ENCODE measurements around the gene SLC41A2. TPM values are rescaled to one million over a fixed set of nuclear protein-coding genes. Genes with fewer than 3 reads are reported as not detected.

The SLC41A2 gene
- total and polyA plus RNA-seq, 10 of the 15 experiments (the other 5 are each of a cell fraction or from before 2014, with no cell fraction given), result 3.5 to 19.0 (median 11.3) TPM

DNA sequence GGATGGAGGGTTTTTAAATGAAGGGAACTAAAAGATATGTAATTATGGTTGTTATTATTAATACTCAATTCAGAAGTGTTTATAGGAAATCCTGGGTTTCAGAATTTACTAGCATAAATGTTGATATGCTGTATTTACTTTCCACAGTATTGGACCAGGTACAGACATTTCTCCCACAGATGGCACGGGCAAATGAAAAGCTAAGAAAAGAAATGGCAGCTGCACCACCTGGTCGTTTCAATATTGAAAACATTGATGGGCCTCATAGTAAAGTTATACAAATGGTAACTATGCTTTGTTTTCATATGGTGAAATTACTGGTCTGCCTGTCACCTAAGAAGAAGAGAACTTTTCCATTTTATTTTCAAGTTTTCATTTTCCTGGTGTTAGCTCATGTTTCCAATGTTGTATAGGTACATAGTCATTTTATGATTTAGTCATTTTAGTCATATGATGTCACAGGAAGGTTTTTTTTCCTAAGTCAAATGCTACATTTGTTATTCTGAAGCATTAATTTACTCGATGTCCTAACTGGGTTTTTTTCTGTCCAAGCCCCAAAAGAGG lies 33.6 kb upstream of the SLC41A2 start:
- Histone ChIP-seq H3K27ac (ENCODE audit: control insufficient read depth, insufficient read depth) (no peak overlapping the region), H3K4me1 (ENCODE audit: control insufficient read depth, insufficient read depth, low read length) (peaks cover 5% of the 10 kb centered on the region; the same call in 1 of the 2 replicates), H3K4me2 (ENCODE audit: control insufficient read depth, insufficient read depth) (no peak overlapping the region), H3K36me3 (ENCODE audit: control insufficient read depth in 2 of 2, insufficient read depth in 2 of 2, low read length in 1 of 2) (peaks cover 2 to 29% of the 10 kb centered on the region in 2 experiments; a peak in 3 of 4 replicates), H3K79me2 (ENCODE audit: control insufficient read depth, insufficient read depth, low read length) (peaks cover 38% of the 10 kb centered on the region), H3K9ac (ENCODE audit: control insufficient read depth, insufficient read depth, low read length) (no peak overlapping the region), H3K9me3 (replicated peaks; ENCODE audit: control insufficient read depth, insufficient read depth, low read length) (peaks cover 6% of the 10 kb centered on the region; the same call in 2 of the 3 replicates), H4K20me1 (ENCODE audit: control insufficient read depth, insufficient read depth) (no peaks in the 10 kb centered on the region), H2AFZ (ENCODE audit: control insufficient read depth, low read depth, low read length) (no peak overlapping the region), H3K27me3 (replicated peaks in 1 of 2; ENCODE audit: control insufficient read depth in 2 of 2, insufficient read depth in 2 of 2, low read length in 1 of 2) (no peaks in the 10 kb centered on the region), H3K4me3 (no peak overlapping the region)
- in situ Hi-C loops (cut with MboI) (no loop called here), intact Hi-C loops (cut with micrococcal nuclease; ENCODE audit: unreplicated experiment) (no loop called here)
- POLR2A ChIA-PET, result no interaction called here
- TF ChIP-seq, protein P1, sequence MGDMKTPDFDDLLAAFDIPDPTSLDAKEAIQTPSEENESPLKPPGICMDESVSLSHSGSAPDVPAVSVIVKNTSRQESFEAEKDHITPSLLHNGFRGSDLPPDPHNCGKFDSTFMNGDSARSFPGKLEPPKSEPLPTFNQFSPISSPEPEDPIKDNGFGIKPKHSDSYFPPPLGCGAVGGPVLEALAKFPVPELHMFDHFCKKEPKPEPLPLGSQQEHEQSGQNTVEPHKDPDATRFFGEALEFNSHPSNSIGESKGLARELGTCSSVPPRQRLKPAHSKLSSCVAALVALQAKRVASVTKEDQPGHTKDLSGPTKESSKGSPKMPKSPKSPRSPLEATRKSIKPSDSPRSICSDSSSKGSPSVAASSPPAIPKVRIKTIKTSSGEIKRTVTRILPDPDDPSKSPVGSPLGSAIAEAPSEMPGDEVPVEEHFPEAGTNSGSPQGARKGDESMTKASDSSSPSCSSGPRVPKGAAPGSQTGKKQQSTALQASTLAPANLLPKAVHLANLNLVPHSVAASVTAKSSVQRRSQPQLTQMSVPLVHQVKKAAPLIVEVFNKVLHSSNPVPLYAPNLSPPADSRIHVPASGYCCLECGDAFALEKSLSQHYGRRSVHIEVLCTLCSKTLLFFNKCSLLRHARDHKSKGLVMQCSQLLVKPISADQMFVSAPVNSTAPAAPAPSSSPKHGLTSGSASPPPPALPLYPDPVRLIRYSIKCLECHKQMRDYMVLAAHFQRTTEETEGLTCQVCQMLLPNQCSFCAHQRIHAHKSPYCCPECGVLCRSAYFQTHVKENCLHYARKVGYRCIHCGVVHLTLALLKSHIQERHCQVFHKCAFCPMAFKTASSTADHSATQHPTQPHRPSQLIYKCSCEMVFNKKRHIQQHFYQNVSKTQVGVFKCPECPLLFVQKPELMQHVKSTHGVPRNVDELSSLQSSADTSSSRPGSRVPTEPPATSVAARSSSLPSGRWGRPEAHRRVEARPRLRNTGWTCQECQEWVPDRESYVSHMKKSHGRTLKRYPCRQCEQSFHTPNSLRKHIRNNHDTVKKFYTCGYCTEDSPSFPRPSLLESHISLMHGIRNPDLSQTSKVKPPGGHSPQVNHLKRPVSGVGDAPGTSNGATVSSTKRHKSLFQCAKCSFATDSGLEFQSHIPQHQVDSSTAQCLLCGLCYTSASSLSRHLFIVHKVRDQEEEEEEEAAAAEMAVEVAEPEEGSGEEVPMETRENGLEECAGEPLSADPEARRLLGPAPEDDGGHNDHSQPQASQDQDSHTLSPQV (IDR thresholded peaks at IDR 0.05), result no peak
- TF ChIP-seq ZNF217 (IDR thresholded peaks at IDR 0.05), result no peak
- TF ChIP-seq CBFB (IDR thresholded peaks at IDR 0.05; ENCODE audit: low read depth), result no peak
- TF ChIP-seq GABPA (IDR thresholded peaks at IDR 0.05; ENCODE audit: low read depth), result no peak
- TF ChIP-seq FOXK2 (IDR thresholded peaks at IDR 0.05), result no peak
- no peak for TF ChIP-seq IKZF2 (IDR thresholded peaks at IDR 0.05)
- TF ChIP-seq CEBPB (IDR thresholded peaks at IDR 0.05; ENCODE audit: borderline replicate concordance in 1 of 2, low read depth in 2 of 2, low read length in 2 of 2), result no peak
- TF ChIP-seq ATF3 (IDR thresholded peaks at IDR 0.05; ENCODE audit: borderline replicate concordance, extremely low read depth, low read depth, low read length), result no peak
- TF ChIP-seq MYC (IDR thresholded peaks at IDR 0.05; ENCODE audit: insufficient read depth, insufficient read length, insufficient replicate concordance, low read length, severe bottlenecking), result no peak
- no peak for TF ChIP-seq SUPT20H (IDR thresholded peaks at IDR 0.05; ENCODE audit: borderline replicate concordance, control insufficient read depth, low read depth, low read length)
- TF ChIP-seq FOS (IDR thresholded peaks at IDR 0.05; ENCODE audit: borderline replicate concordance, extremely low read depth, insufficient read length), result no peak
- TF ChIP-seq EZH2 (IDR thresholded peaks at IDR 0.05; ENCODE audit: borderline replicate concordance, control insufficient read depth, low read depth, low read length), result no peak
- no TSS peak for BruUV-seq (replicated peaks)
- 30% methylated on average over 3 of the region's 3 CpGs for WGBS (ENCODE audit: insufficient coverage, insufficient replicate concordance, low lambda C conversion rate, missing lambda C conversion rate)
- SMC1A ChIA-PET (ENCODE audit: uncharacterized antibody, unreplicated experiment), result interaction anchor here (0.8 to 1.1 kb wide), 3 partner anchors 9 to 32 kb away, joined by 3 to 4 read pairs (median 3); no protein-coding TSS in a partner anchor
- RAD21 ChIA-PET (ENCODE audit: unreplicated experiment), result no interaction called here
- ATAC-seq (no peak), FAIRE-seq (no peak), DNase-seq (ENCODE audit: low read depth, low spot score) (no peak)
- CTCF ChIA-PET, result interaction anchor here (1.2 to 1.4 kb wide), 3 partner anchors 11 to 38 kb away, joined by 3 to 5 read pairs (median 4); no protein-coding TSS in a partner anchor

Data from GM12878 (cell line).